ENCODE results near the gene ENAM.

The ENAM gene, protein sequence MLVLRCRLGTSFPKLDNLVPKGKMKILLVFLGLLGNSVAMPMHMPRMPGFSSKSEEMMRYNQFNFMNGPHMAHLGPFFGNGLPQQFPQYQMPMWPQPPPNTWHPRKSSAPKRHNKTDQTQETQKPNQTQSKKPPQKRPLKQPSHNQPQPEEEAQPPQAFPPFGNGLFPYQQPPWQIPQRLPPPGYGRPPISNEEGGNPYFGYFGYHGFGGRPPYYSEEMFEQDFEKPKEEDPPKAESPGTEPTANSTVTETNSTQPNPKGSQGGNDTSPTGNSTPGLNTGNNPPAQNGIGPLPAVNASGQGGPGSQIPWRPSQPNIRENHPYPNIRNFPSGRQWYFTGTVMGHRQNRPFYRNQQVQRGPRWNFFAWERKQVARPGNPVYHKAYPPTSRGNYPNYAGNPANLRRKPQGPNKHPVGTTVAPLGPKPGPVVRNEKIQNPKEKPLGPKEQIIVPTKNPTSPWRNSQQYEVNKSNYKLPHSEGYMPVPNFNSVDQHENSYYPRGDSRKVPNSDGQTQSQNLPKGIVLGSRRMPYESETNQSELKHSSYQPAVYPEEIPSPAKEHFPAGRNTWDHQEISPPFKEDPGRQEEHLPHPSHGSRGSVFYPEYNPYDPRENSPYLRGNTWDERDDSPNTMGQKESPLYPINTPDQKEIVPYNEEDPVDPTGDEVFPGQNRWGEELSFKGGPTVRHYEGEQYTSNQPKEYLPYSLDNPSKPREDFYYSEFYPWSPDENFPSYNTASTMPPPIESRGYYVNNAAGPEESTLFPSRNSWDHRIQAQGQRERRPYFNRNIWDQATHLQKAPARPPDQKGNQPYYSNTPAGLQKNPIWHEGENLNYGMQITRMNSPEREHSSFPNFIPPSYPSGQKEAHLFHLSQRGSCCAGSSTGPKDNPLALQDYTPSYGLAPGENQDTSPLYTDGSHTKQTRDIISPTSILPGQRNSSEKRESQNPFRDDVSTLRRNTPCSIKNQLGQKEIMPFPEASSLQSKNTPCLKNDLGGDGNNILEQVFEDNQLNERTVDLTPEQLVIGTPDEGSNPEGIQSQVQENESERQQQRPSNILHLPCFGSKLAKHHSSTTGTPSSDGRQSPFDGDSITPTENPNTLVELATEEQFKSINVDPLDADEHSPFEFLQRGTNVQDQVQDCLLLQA

DNA sequence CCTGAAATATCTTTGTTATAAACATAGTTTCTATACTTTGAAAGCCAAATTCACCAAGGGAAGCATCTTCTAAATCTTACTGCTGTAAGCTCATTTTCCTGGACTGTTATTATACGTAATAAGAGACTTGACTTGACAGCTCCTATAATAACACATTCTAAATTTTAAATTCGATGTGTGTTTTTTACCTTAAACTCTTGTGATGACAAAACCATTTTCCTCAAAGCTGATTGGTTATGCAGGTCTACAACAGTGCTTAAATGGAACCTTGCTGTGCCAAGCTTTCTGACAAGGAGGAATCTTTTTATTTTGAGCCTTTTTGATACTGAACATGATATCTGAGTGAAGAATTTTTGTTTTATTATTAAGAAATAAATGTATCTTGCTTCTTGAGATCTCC is at the start of gene ENAM:
Gene ENAM, plus strand, starts transcription at position 301 of the 400 bp plus-strand sequence. CDS start 757 bp downstream, outside the sequence.
- DNase-seq = no peak

DNA sequence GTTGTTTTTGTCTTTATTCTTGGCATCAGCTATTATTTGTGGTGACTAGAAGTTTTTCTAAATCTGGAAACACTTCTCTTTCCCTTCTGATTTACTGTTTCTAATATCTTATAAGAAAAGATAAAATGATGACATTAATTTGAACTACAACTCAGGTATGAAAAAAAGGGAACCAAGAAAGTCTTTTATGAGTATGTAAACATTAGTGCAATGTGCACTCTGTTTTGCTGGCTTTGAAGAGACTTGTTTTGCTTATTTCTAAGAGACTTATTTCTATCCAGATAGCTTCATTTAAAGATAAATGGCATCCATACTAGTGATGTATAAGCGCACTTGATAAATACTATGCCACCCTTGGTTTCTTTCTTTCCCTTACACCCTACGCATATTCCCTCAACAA is 46.6 kb upstream of the ENAM start:
- no peak for DNase-seq

DNA sequence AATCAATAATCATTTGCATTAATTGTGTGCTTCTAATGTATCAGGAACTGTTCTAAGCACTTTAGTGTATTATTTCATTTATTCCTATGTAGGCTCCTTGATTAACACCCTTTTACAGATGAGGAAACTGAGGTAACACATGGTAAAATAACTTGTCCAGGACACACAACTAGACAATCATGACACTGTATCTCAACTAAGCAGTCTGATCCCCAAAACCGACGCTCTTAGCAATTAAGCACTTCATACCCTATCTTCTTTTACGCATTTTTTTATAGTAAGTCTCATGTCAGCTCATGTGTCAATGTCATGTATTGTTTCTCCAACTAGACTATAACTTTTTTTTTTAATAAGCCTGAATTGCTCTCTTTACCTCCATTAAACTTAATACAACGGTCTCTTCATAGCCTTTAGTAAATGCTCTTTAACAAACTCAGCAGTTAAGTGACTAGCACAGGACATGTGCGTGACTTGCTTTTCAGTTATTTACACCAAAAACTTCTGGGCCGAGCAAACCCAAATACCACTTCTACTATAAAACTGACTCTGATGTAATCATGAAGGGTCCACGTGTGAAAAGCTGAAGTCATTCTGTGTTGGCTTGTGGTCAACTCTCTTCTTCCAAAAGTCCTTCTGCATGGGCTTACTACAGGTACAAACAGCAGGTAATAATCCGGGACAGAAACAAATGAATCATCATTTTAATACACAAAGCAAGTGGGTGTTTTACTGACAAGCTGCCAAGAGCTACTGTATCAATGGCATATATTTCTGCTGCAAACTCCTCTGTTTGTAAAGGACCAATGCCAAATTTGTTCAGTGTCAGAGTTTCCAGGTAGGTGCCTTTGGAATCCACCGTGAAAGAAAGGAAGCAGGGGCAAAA is 44.4 kb upstream of the ENAM start:
- no peak for DNase-seq

DNA sequence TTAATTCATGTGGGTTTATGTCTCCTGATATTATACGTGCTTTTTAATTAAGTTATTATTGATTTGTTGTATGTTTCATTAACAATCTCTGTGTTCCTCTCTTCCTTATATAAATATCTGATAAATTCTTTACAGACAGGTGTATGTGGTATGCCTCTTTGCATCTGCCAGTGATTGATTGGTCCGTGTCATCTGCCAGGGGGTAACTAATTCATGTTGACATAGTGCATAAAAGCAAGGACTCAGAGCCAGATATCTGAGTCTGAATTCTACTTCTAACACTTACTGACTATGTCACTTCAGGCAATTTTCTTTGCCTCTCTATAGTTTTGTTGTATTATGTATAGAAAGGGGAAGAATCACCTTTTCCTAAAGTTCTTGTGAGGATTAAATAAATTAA is 41.7 kb upstream of the ENAM start:
- DNase-seq = no peak

DNA sequence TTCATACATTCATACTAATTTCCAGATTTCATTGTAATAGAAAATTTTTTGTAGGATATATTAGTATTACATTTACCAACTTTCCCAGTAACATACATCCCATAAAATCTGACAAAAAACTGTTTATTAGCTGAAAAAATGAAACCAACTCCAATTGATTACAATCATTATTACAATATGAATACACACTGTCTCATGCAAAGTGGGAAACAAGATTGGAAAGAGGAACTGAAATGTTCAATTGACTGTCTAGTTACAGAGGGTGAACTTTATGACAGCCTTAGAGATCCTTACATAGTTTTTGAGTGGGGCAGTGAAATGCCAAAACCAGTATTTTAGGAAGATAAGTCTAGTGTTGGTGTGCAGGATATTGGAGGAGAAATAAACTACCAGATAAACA is 38.8 kb upstream of the ENAM start:
- no peak for DNase-seq

DNA sequence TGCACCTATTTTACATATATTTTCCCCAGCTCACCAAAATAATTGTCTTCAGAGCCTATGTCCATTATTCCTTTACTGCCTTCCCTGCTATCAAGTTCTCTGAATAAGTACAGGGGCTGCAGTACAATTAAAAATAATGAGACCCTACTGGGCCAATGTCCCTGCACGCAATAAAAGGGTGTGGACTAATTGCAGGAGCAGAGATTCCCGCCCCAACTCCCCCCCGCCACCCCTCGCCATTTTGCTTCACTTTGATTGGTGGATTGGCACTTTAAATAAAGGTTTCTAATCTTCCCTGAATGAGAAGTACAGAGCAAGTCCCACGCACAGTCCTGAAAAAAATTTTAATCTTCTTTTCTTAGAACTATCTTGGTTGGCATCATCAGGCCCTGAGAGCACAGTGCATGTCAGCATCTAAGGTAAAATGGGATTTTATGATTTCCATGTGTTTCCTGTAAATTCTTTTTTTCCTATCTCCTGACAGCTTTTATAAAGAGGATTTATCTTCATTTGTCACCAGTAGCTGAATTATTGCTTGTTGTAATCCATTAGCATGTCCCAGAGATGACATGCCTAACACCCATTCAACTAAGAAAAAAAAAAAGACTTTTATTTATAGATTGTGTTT is 36.5 kb upstream of the ENAM start, which contains the start of gene AMBN:
Gene AMBN, plus strand, starts transcription at position 302 of the 628 bp plus-strand sequence. Its CDS starts 103 bp downstream, at position 405.
- DNase-seq = no peak

DNA sequence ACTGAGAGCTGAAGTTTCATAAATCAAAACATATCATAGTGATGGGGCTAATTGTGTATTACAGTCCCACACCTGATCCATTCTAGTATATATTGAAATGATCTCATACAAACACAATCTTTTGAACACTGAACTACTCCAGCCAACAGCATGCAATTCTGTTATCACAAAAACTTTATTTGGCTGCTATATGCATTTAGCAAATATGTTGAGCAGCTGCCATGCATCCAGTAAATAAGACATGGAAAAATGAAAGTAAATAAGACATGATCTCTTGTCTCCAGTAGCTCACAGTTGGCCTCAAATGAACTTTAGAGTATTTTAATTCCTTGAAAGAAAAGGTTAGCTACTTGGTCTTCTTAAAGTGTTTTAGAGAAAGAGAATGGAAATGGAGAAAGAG is 34.3 kb upstream of the ENAM start:
- DNase-seq = no peak

DNA sequence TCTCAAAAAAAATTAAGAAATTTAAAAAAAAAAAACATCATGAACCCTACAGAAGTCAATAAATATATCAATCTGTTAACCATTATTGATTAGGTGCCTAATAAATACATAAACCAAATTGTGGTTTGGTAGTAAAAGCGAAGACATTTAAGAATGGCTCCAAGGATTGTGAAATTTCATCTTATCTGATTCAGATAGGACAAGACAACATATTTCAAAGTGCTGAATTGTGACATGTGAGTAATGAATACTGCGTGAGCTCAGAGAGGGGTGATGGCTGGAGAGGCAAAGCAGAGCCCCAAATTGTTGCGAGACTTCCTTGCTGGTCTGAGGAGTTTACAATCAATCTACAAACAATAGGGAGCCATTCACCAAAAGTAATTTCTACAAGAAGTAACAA is 28.2 kb upstream of the ENAM start:
- DNase-seq = no peak

DNA sequence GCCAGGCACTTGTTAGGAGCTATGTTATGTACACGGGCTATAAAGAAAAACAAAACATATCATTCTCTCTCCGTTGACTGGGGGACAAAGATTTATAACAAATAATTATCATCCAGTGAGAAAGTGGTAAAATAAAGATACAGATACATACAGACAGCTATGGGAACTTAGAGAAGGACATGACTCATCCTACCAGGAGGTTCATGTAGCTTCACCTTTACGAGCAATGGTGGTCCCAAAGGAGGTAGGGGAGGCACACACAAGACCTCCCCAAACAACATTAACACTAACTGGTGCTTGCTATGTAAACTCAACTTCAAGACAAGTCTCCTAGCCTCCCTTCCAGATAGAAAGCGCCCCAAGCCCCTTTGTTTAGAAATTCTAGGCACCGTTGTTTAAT is 27.6 kb upstream of the ENAM start:
- DNase-seq = no peak

DNA sequence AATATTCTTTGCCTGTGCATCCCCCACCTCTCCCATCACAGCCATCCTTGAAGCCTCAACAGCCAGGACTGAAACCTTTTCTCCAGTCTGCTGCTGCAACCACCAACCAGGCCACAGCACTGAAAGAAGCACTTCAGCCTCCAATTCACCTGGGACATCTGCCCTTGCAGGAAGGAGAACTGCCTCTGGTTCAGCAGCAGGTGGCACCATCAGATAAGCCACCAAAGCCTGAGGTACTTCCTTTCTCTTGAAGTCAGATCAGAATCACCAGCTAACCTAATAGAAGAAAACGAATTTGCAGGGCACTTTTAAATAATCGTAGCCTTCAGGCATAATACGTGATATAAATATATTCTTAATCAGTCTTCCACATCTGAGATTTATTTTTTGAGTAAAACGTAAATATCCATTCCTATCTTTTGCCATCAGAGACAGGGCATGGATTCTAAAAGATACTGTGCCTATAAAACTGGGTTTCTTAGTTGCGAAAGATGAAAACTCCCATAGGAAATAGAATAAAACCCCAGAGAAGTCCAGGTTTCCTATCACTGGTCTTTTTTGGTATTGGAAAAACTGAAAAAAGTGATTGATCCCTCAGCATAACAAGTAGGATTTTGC is 27.0 kb upstream of the ENAM start:
- peak; percentile 67 for DNase-seq

DNA sequence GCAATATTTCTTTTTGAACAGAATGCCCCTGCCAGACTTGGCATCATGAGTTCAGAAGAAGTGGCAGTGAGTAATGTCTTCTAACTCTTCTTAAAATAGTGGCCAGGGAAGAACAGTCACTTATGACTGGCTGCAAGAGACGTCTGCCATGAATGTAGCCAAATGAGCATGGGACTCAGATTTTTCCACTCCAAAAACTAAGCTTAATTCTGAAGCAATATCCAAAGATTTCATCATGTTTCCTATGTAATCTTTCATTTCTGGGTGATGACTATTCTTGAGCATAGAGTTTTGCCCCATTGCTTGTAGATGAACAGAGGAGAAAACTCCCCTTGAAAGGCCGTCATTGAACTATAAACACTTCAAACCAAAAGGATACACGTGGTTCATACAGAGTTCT is 24.7 kb upstream of the ENAM start:
- no peak for DNase-seq

DNA sequence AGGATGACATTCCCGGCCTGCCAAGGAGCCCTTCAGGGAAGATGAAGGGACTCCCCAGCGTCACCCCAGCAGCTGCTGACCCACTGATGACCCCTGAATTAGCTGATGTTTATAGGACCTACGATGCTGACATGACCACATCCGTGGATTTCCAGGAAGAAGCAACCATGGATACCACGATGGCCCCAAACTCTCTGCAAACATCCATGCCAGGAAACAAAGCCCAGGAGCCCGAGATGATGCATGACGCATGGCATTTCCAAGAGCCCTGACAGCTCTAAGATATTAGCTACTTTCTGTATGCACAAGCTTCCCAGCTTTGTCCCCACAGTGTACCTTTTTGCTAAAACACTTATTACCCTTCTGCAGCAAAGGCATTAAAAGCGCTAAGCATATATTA is 22.1 kb upstream of the ENAM start:
- no peak for DNase-seq

DNA sequence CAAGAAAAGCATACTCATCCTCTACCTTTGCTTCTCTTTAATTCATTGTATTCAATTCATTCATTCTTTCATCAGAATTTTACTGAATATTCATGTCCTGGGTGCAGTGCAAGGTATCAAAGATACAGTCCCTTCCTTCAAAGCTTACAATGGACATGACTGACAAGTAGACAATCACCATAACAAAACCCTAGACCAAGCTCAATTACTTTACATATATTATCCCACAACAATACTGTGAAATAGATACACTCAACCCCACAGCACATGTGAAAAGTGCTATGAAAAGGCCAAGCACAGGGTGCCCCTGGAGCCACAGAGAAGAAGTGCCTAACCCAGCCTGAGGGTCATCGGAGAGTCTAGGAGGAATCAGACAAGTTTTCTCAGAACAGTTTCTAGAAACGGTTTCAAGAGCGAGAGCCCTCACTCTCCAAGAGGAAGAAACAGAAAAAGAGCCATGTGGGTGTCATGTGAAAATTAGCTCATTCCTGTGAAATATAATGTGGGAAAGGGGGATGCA is 21.1 kb upstream of the ENAM start:
- DNase-seq = no peak

DNA sequence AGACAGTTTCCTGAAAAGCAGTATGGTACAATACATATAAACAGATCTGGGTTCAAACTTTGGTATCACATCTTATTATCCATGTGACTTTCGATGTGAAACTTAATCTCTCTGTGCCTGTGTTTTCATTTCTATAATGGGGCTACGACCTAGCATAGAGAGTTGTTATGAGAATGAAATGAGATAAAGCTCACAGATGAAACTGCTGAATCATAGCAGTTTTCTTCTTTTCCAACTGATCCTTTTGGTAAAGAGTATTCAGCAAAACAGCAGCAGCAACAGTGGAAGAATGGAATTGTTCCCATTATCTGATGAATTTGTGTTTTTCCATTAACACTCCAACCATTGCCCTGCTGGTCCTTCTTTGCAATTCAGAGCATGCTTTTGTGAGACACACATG is 20.2 kb upstream of the ENAM start:
- DNase-seq = no peak

DNA sequence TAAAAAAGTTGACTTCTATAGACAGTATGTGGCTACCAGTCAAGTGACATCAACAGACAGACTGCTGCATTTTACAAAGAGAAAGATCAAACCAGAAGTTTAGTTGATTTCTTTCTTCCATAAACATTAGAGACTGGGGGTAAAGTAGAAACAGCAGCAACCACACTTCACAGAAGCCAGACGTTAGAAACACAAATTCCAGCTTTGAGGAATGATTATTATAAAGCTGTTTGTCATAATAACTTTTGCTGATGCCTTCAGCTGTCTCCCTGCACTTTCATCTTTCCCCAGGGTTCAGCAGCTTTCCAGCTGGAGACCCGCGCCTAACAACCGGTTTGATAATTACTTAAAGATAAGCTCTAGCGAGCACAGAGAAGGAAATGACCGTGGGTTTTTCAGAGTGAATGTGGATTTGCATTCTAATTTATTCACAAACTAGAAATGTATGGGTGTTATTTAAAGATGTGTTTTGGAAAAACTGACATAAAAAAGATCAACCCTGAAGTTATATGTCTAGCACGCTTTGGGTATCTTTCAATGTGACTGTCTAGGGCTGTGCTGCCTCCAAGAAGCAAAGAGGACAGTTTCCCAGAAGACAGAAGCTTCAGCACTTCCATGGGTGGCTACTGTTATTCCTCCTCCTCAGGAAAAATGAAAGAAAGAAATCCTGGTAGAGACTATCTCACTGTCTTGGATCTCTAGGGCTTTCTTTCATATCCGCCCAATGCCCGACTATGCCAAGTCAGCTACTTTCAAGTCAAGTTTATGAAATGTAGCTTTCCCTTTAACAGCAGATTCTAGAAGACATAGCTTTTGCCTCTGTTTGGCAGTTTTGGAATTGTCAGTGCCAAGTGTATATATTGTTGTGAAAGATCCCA is 15.0 kb upstream of the ENAM start:
- no peak for DNase-seq

DNA sequence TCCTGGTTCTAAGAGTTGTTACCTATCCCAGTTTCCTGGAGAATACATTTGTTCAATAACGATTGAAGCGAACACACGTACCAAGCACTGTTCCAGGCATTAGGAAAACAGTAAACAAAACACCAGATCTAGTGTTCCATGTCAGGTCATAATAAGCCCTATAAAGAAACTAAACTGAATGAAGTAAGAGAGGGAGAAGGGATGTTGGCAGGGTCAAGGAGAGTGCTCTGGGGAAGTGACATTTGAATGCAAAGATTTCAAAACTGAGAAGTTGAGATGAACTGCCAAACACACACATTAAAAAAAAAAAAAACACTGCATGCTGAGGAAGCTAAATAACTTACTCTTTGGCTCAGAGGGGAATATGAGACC is 14.4 kb upstream of the ENAM start:
- DNase-seq = no peak

DNA sequence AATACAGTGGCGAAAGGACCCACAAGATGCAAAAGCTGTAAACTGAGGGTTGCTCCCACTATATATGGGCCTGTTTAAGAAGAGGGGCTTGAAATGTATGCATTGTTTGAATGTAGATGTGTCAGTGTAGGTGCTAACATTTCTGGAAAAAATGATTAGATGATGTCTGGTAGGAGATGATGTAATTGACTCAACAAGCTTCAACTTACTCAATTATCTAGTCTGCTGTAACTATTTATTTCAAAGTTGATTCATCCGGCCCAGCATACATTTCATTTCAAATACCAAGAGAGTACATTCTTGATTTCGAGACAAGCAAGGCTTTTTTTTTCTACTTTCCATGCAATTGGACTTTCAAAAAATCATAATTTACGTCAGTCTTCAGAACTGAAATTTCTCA is 9.3 kb upstream of the ENAM start:
- no peak for DNase-seq

DNA sequence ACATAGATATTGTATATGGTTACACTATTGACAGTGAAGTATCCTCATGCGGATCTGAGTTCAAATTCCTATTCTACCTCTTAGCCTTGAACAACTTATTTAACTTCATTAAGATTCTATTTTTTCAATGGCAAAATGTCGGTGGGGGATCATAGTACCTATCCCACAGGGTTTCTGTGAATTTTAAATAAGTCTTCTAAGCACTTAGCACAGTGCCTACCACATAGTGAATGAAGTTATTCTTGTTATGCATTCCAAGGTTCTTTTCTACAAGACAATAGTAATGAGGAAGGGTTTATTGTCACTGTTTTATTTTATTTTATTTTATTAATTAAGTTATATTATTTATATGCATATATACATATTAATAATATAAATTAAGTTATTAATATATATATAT is 8.8 kb upstream of the ENAM start:
- no peak for DNase-seq

DNA sequence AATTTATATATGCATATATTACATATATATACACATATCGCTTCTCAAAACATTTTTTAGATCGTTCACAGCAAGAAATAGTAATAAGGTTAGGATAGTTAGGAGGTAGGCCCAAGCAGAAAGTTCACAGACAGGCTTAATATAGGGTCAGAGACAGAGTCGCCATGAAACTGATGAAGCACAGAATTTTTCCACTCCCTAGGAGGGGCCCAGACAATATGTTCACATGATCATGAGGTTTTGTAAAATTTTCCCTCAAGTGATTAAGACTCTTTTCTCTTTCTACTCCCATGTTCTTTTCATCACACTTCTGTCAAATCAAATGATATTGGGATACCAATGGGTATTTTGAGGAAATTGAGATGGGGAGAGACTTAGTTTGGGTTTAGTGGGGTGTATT is 5.2 kb upstream of the ENAM start:
- DNase-seq = no peak

DNA sequence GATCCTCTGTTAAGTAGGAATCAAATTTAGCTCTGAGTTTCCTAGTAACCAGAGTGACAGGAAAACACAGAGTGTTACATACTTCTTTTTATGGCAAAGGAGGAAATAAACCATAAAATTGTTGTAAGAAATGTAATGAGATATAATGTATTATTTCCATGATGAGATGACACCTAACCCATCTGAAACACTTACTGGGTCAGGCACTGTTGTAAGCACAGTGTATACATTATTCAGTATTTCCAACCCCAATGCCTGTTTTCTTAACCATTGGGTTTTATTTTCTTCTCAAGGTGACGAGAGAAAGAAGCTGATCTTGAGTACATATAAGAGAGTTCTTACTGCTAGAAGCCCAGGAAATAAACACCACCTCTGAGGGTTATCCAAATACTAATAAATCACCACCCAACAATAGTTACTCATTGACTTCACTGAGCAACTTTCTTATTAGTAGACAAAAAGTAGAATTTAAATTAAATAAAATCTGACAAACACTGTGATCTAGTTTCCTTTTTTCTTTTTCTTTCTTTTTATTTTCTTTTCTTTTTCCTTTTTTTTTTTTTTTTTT is 4.2 kb upstream of the ENAM start:
- no peak for DNase-seq
